Activated CD4-positive, alpha-beta T cell treated with anti-CD3 and anti-CD28 coated beads, Interleukin-2, amount 10 ng/mL, durations not matched to agents 24 days and 14 days (primary cell): Measurements from ENCODE around the gene CHIC2. TPM values are rescaled to one million over a fixed set of nuclear protein-coding genes. Genes with fewer than 3 reads are reported as not detected.
"Not testable (repeated sequence)": the region's sequence is repeated elsewhere in the genome, so short reads cannot be mapped to it uniquely, and the experiment has no call there.

Source experiments
- DNase-seq: peaks from one replicate; pipeline ENCODE4 v3.0.0; 2022
- H3K27ac Mint-ChIP-seq: one replicate; pipeline ENCODE4 v1.8.0; 2022; ENCODE audit warnings: mild to moderate bottlenecking, mixed read lengths
- H3K27me3 Mint-ChIP-seq: one replicate; pipeline ENCODE4 v1.8.0; 2022; ENCODE audit warnings: mixed read lengths
- H3K36me3 Mint-ChIP-seq: one replicate; pipeline ENCODE4 v1.8.0; 2022; ENCODE audit warnings: low read depth, mild to moderate bottlenecking, mixed read lengths
- H3K4me1 Mint-ChIP-seq: one replicate; pipeline ENCODE4 v1.8.0; 2021; ENCODE audit warnings: mixed read lengths
- H3K4me3 Mint-ChIP-seq: one replicate; pipeline ENCODE4 v1.8.0; 2022; ENCODE audit warnings: mild to moderate bottlenecking, moderate library complexity, mixed read lengths
- H3K9me3 Mint-ChIP-seq: one replicate; pipeline ENCODE4 v1.8.0; 2021; ENCODE audit warnings: mixed read lengths
- intact Hi-C: fragments of 100-400 bp; cut with micrococcal nuclease; formaldehyde crosslinking; loops from one replicate; pipeline ENCODE4 v1.15.1; 2023
- total RNA-seq: library from RNA; stranded (reverse); gene quantifications from 2 replicates; pipeline ENCODE4 v1.2.3, GENCODE V29; 2022

CHIC2 gene
- 20.0 and 23.8 TPM in 2 replicates for total RNA-seq

DNA sequence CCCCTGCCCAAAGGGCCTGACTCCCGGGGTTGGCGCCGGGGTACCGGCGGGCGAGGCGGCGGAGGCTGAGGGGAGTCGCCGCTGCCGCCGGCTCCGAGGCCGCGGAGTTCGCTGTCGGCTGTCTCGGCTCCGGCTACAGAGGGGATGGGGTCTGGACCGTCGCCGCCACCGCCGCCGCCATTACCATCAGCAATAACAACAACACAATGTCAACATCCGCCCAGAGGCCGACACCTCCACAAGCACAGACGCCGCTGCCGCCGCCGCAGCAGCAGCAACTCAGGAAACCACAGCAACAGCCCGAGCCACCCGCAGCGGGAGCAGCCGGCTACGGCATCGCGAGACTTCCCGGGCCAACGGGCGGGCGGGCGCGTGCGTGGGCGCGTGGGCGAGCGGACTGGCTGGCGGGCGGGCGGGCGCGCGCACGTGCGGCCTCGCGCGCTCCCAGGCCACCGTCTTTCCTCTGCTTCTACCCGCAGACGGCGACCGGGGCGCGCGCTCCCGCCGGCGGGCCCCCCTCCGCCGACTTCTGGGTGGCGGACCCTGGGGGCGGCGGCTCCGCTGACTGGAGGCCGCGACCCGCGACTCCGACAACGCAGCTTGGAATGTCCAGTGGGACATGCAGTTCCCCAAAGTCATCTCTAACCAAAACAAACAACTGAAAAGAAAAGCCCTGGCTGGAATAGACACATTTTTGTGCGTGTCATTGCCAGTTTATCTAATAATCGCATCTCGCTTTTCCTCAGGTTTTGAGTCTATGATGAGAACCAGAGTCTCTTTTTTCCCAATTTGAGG lies at the start of gene CHIC2:
TSS of gene CHIC2 (minus strand) at position 289 of the 795 bp plus-strand sequence. CDS start 305 bp downstream, outside the sequence.
- Mint-ChIP-seq H3K36me3 (peaks cover 17% of the 10 kb centered on the region), H3K4me1 (peaks cover 33% of the 10 kb centered on the region), H3K27ac (peak within 1 kb of the TSS; percentile 92), H3K4me3 (peak within 1 kb of the TSS; percentile 96), H3K9me3 (no peaks in the 10 kb centered on the region), H3K27me3 (peaks cover 3% of the 10 kb centered on the region)
- intact Hi-C loops = loop anchor here (2.0 to 10.0 kb wide), 7 partner anchors 26 to 1352 kb away; partner anchors contain the start of genes RASL11B and TMEM165
- DNase-seq = peak; percentile 99

DNA sequence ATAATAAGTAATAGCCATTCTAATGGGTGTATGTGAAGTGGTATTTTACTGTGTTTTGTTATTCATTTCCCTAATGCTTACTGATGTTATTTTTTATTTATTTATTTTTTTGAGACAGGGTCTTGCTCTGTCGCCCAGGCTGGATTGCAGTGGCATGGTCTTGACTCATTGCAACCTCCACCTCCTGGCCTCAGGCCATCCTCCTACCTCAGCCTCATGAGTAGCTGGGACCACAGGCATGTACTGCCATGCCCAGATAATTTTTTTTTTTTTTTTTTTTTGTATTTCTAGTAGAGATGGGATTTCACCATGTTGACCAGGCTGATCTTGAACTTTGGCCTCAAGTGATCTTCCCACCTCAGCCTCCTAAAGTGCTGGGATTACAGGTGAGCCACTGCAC lies 48.8 kb upstream of the CHIC2 start:
- H3K27ac Mint-ChIP-seq, intact Hi-C loops, H3K4me3 Mint-ChIP-seq, DNase-seq, H3K36me3 Mint-ChIP-seq, H3K4me1 Mint-ChIP-seq: not testable (repeated sequence)
- Mint-ChIP-seq H3K27me3 (peaks cover 39% of the 10 kb centered on the region), H3K9me3 (peaks cover 10% of the 10 kb centered on the region)

DNA sequence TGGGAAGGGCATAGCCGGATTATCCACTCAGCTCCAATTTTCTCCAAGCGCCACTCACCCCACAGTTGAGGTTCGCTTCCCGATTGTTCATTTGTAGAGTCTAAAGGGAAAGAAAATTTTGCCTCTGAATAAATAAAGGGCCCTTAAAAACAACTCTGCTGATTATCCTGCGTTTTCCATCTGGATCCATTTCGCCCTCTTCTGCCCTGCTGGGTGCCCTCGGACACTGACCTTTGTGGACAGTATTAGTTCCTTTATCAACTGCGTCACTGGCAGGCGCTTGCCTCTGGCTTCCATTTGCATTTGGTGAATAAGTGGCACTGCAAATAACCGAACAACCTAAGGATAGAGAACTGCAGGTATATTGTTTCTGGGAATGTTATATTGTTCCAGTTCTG lies 45.6 kb upstream of the CHIC2 start:
- Mint-ChIP-seq H3K27me3 (peaks cover 60% of the 10 kb centered on the region), H3K27ac (peak overlapping the region; percentile 18)

DNA sequence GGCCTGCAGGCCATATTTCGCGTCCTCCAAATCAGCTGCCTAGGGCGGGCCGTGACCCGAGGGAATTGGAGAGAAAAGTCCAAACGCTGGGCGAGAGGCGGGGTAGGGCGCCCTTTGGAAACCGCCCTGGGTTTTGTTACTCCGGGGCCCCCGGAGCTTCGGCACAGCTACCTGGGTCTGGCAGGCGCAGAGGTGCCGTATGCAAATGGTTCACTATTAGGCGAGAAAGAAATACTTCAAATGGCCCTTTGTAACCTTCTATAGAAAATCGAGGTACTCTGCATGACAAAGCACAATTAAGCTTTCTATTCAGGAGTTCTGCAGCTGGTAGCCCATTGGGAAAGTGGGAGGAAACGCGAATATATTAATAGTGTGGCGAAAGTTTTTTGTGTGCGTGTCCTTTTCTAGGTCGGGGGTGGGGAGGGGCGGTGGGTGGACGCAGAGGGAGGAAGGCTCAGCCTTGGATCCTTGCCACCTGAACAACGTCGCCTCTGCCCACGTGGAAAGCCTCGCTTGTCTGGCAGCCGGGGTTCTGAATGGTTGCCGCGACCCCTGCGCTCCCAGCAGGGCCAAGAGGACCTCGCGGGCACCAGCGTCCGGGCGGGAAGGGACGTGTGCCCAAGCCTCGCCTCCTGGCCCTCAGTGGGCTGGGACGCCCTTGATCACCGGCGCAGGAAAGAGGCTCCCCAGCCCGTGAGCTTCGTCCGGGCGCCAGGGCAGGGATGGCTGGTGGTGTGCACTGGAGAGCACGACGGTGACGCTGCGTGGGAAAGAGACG lies 45.0 kb upstream of the CHIC2 start:
- no peak overlapping the region for H3K27ac Mint-ChIP-seq

More for the DNA sequence above, 45.6 kb upstream of the CHIC2 start:
- intact Hi-C loops = no loop called here
- no peak for DNase-seq
- peaks cover 8% of the 10 kb centered on the region for H3K4me1 Mint-ChIP-seq
- peaks cover 11% of the 10 kb centered on the region for H3K9me3 Mint-ChIP-seq
- H3K4me3 Mint-ChIP-seq = no peak overlapping the region
- no peaks in the 10 kb centered on the region for H3K36me3 Mint-ChIP-seq

GRCh38 chr4:54107951-54108748 lies 43.7 kb upstream of the CHIC2 start:
- Mint-ChIP-seq H3K36me3 (no peaks in the 10 kb centered on the region), H3K9me3 (peaks cover 11% of the 10 kb centered on the region), H3K27me3 (peaks cover 75% of the 10 kb centered on the region), H3K4me1 (peaks cover 12% of the 10 kb centered on the region), H3K27ac (no peak overlapping the region), H3K4me3 (peak overlapping the region; percentile 34)
- intact Hi-C loops = loop anchor here (2.0 kb wide), 1 partner anchor 15 kb away; no protein-coding TSS in a partner anchor
- DNase-seq = no peak

More for the DNA sequence above, 45.0 kb upstream of the CHIC2 start:
- Mint-ChIP-seq H3K27me3 (peaks cover 66% of the 10 kb centered on the region), H3K9me3 (peaks cover 11% of the 10 kb centered on the region), H3K36me3 (no peaks in the 10 kb centered on the region), H3K4me1 (peaks cover 11% of the 10 kb centered on the region), H3K4me3 (no peak overlapping the region)
- intact Hi-C loops = loop anchor here (2.0 kb wide), 1 partner anchor 17 kb away; no protein-coding TSS in a partner anchor
- no peak for DNase-seq

DNA sequence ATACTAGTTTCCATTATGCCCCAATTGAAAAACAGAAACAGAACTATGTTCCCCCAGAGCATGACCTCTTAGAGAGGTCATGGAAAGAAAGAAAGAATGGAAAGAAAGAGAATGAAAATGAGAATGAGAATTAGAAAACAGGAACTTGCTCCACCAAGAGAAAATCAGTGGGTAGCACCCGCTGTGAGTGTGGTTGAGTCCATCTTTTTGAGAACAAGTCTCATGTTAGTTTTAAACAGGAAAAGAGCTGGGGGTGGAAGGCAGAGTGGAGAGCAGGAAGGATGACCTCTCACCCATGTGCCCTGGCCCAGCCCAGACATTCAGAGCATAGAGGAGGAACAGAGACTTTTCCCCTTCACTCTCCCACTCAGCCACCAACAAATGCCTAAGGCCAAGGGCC lies 40.5 kb upstream of the CHIC2 start:
- Mint-ChIP-seq H3K9me3 (peaks cover 4% of the 10 kb centered on the region), H3K4me3 (no peak overlapping the region), H3K36me3 (no peaks in the 10 kb centered on the region), H3K4me1 (peaks cover 26% of the 10 kb centered on the region), H3K27me3 (peaks cover 81% of the 10 kb centered on the region), H3K27ac (no peak overlapping the region)
- no peak for DNase-seq
- intact Hi-C loops = loop anchor here (5.0 kb wide), 1 partner anchor 198 kb away; no protein-coding TSS in a partner anchor

- intact Hi-C loops = loop anchor here (5.0 kb wide), 1 partner anchor 196 kb away; no protein-coding TSS in a partner anchor
- no peaks in the 10 kb centered on the region for H3K36me3 Mint-ChIP-seq
These were observed 38.8 kb upstream of the CHIC2 start for GRCh38 chr4:54103190-54103574.

DNA sequence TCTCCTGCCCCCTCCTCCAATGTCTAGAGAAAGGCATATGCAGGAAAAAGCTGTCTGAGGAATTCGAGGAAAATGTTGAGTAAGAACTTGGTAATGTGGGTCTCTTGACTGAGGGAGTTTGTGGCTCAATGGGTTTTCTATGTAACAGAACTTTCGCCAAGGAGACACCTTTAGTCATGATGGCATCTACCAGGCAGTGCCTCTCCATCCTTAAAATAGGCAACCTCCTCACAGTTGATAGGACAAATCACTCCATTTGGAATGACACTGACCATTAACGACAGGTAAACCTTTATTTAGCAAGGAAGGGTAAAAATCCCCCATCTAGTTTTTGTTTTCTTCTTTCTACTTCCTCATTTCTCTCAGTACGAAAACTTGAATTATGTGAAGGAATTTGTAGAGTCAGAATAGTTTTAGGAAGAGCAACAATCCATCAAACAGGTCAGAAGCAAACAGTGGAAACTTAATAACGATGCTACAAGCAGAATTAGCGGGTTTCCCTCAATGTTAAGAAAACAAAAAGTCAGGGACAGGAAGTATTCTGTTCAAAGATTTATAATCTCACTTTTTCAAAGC lies 38.2 kb upstream of the CHIC2 start:
- Mint-ChIP-seq H3K9me3 (no peaks in the 10 kb centered on the region), H3K4me1 (peaks cover 32% of the 10 kb centered on the region), H3K4me3 (no peak overlapping the region), H3K27ac (no peak overlapping the region), H3K27me3 (peaks cover 82% of the 10 kb centered on the region), H3K36me3 (no peaks in the 10 kb centered on the region)
- no peak for DNase-seq
- intact Hi-C loops = loop anchor here (5.0 kb wide), 1 partner anchor 195 kb away; no protein-coding TSS in a partner anchor

More at GRCh38 chr4:54103190-54103574, 38.8 kb upstream of the CHIC2 start:
- peaks cover 35% of the 10 kb centered on the region for H3K4me1 Mint-ChIP-seq
- H3K4me3 Mint-ChIP-seq = no peak overlapping the region
- H3K27me3 Mint-ChIP-seq = peaks cover 81% of the 10 kb centered on the region
- no peak for DNase-seq
- no peak overlapping the region for H3K27ac Mint-ChIP-seq
- H3K9me3 Mint-ChIP-seq = peaks cover under 1% of the 10 kb centered on the region

- H3K27ac Mint-ChIP-seq = peak overlapping the region; percentile 62
- H3K27me3 Mint-ChIP-seq = peaks cover 84% of the 10 kb centered on the region
- no peaks in the 10 kb centered on the region for H3K36me3 Mint-ChIP-seq
- peaks cover 29% of the 10 kb centered on the region for H3K4me1 Mint-ChIP-seq
- intact Hi-C loops = loop anchor here (1.0 to 5.0 kb wide), 2 partner anchors 9 to 194 kb away; no protein-coding TSS in a partner anchor
- peak overlapping the region; percentile 55 for H3K4me3 Mint-ChIP-seq
- H3K9me3 Mint-ChIP-seq = no peaks in the 10 kb centered on the region
- peak; percentile 60 for DNase-seq
These were observed 37.0 kb upstream of the CHIC2 start for GRCh38 chr4:54101190-54102041.

GRCh38 chr4:54100595-54101189 lies 36.3 kb upstream of the CHIC2 start:
- H3K36me3 Mint-ChIP-seq = no peaks in the 10 kb centered on the region
- intact Hi-C loops = loop anchor here (1.0 to 5.0 kb wide), 3 partner anchors 8 to 193 kb away; no protein-coding TSS in a partner anchor
- H3K27me3 Mint-ChIP-seq = peaks cover 88% of the 10 kb centered on the region
- H3K27ac Mint-ChIP-seq = no peak overlapping the region
- H3K4me1 Mint-ChIP-seq = peaks cover 32% of the 10 kb centered on the region
- DNase-seq = peak; percentile 64
- H3K9me3 Mint-ChIP-seq = no peaks in the 10 kb centered on the region
- H3K4me3 Mint-ChIP-seq = peak overlapping the region; percentile 55

DNA sequence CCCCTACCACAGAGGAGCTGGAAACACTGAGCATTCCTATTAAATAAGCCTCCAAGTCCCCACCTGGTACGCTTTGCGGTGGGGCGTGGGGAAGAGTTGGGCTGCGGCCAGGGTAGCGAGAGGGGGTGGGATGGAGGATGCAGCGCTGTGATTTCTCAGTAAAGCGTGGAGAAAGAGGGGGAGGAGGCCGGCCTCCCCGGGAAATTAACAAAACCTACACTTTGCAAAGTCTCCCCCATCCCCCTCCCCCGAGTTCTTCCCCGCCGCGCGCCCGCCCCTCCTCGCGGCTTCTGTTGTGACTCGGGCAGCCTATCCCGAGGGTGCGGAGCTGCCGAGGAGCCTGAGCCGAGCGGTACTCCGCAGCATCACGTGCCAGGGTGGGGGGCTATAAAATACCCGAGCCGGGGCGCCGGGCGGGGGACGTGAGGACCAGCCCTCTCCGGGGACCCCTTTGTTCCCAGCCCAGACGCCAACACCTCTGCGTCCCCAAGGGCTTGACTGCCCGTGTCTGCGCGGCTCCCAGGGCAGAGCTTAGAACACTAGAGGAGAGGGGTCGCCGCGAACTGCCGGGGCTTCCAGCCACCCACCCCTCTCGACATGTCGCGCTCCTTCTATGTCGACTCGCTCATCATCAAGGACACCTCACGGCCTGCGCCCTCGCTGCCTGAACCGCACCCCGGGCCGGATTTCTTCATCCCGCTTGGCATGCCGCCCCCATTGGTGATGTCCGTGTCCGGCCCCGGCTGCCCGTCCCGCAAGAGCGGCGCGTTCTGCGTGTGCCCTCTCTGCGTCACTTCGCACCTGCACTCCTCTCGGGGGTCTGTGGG lies 35.6 kb upstream of the CHIC2 start, which contains the start of gene GSX2:
TSS of gene GSX2 (plus strand) at position 416 of the 827 bp plus-strand sequence. CDS start at position 598, 182 bp downstream.
- peak; percentile 59 for DNase-seq
- Mint-ChIP-seq H3K9me3 (no peaks in the 10 kb centered on the region), H3K27ac (no peak within 1 kb of the TSS), H3K36me3 (no peaks in the 10 kb centered on the region), H3K4me3 (peak within 1 kb of the TSS; percentile 59), H3K4me1 (peaks cover 31% of the 10 kb centered on the region), H3K27me3 (peaks cover 90% of the 10 kb centered on the region)
- intact Hi-C loops = loop anchor here (1.0 to 5.0 kb wide), 4 partner anchors 127 to 903 kb away; no protein-coding TSS in a partner anchor
